Ishikawa (cell line): Measurements from ENCODE around the gene MYB.

Experiments
- CREB1 ChIP-seq: IDR thresholded peaks from 2 replicates; pipeline ENCODE4 v1.6.1; 2012; ENCODE audit warnings: low read depth
- EGR1 ChIP-seq: IDR thresholded peaks from 2 replicates; pipeline ENCODE4 v1.6.1; 2012
- EP300 ChIP-seq: IDR thresholded peaks from 2 replicates; pipeline ENCODE4 v1.6.1; 2012; ENCODE audit warnings: borderline replicate concordance
- NFIC ChIP-seq: IDR thresholded peaks from 2 replicates; pipeline ENCODE4 v1.6.1; 2012
- RAD21 ChIP-seq: IDR thresholded peaks from 2 replicates; pipeline ENCODE4 v1.6.1; 2012; ENCODE audit warnings: low read depth
- TEAD4 ChIP-seq: IDR thresholded peaks from 2 replicates; pipeline ENCODE4 v1.6.1; 2012
- YY1 ChIP-seq: IDR thresholded peaks from 2 replicates; pipeline ENCODE4 v1.6.1; 2012; ENCODE audit warnings: low read depth
- TF ChIP-seq, protein P1 (sequence below): IDR thresholded peaks from 2 replicates; pipeline ENCODE4 v1.6.1; 2012; ENCODE audit warnings: low read depth, mild to moderate bottlenecking
- TF ChIP-seq, protein P2 (sequence below): IDR thresholded peaks from 2 replicates; pipeline ENCODE4 v1.6.1; 2012

DNA sequence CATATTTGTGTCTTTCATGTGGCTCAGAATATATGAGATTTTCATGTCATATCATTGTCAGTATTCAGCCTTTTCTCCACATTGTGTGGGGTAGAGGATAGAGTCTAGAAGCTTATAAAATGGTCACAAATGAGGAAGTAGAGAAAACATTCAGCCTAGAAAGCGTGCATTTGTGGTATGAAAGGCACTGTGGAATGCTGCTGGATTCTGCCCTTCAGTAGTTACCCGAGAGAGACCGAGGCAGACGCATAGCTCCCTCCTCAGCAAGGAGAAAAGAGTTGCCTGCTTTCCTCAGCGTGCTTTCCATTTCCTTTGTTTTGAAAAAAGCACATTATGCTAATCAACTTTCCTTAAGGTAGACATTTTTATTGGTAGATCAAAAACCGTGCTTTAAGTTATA lies 28.7 kb downstream of the MYB start:
- TF ChIP-seq EGR1 (no peak), CREB1 (no peak), TEAD4 (no peak), EP300 (no peak), NFIC (no peak), YY1 (no peak), RAD21 (no peak)
- TF ChIP-seq, protein P1, sequence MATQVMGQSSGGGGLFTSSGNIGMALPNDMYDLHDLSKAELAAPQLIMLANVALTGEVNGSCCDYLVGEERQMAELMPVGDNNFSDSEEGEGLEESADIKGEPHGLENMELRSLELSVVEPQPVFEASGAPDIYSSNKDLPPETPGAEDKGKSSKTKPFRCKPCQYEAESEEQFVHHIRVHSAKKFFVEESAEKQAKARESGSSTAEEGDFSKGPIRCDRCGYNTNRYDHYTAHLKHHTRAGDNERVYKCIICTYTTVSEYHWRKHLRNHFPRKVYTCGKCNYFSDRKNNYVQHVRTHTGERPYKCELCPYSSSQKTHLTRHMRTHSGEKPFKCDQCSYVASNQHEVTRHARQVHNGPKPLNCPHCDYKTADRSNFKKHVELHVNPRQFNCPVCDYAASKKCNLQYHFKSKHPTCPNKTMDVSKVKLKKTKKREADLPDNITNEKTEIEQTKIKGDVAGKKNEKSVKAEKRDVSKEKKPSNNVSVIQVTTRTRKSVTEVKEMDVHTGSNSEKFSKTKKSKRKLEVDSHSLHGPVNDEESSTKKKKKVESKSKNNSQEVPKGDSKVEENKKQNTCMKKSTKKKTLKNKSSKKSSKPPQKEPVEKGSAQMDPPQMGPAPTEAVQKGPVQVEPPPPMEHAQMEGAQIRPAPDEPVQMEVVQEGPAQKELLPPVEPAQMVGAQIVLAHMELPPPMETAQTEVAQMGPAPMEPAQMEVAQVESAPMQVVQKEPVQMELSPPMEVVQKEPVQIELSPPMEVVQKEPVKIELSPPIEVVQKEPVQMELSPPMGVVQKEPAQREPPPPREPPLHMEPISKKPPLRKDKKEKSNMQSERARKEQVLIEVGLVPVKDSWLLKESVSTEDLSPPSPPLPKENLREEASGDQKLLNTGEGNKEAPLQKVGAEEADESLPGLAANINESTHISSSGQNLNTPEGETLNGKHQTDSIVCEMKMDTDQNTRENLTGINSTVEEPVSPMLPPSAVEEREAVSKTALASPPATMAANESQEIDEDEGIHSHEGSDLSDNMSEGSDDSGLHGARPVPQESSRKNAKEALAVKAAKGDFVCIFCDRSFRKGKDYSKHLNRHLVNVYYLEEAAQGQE: no peak
- TF ChIP-seq, protein P2, sequence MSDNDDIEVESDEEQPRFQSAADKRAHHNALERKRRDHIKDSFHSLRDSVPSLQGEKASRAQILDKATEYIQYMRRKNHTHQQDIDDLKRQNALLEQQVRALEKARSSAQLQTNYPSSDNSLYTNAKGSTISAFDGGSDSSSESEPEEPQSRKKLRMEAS: no peak
